ENCODE measurements around the gene RANBP17.

- TF ChIP-seq TARDBP (IDR thresholded peaks at IDR 0.05) (no peak), CTBP1 (IDR thresholded peaks at IDR 0.05; ENCODE audit: borderline replicate concordance) (no peak), L3MBTL2 (conservative IDR thresholded peaks at IDR 0.05) (no peak), PKNOX1 (IDR thresholded peaks at IDR 0.05) (no peak), SUZ12 (IDR thresholded peaks at IDR 0.05) (no peak), ELF4 (IDR thresholded peaks at IDR 0.05) (no peak), FOXK2 (IDR thresholded peaks at IDR 0.05) (no peak), SP1 (IDR thresholded peaks at IDR 0.05) (no peak), BHLHE40 (IDR thresholded peaks at IDR 0.05; ENCODE audit: borderline replicate concordance) (no peak), ZNF384 (IDR thresholded peaks at IDR 0.05) (no peak)
Observed at GRCh38 chr5:171316258-171317121, 454.7 kb downstream of the RANBP17 start.

Measured in HEK293T (cell line).